ENCODE measurements around the gene PGM1.

DNA sequence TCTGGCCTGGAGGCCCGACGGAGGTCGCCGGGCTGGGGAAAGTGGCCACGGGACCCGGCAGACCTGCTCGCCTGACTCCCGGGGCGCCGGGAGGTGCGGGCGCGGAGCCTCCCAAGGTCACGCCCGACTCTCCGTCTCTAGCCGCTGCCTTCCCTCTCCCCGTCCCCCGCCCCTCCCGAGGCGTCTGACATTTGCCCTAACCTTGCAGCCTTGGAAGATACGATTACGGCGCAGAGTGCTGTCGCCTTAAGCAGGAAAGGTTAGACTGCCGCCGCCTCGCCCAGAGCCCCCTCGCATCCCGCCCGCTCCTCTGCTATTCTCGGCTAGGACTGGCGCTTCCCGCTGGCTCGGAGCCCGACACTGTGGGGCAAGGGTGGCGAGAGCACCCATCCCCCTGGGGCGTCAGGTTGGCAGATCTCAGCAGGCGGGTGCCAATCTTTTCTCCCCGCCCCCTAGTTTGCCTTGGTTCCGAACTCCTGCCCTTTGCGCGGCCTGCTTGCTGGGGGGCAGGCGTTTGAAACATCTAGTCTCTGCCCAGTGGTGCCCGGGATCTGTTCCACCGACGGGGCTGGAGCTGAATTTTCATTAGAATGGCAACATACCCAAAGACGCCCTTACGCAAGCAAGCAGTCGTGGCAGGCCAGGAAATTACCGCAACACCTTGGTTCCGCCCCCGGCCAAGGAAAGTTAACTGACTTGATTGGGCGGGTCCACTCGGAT lies 835 bp downstream of the PGM1 start:
- TF ChIP-seq EZH2 (IDR thresholded peaks at IDR 0.05; ENCODE audit: insufficient read depth, poor library complexity, severe bottlenecking) (no peak), EZH2phosphoT487 (IDR thresholded peaks at IDR 0.05; ENCODE audit: insufficient read depth, low read depth) (no peak)
